Erythroblast (primary cell): ENCODE measurements around the gene TSPAN15.

ENCODE experiments used
- GATA1 ChIP-seq: IDR thresholded peaks from 2 replicates; pipeline ENCODE4 v1.6.1; 2011; ENCODE audit warnings: low read depth, mild to moderate bottlenecking, control low read depth, low read length, moderate library complexity
- POLR2A ChIP-seq: IDR thresholded peaks from 2 replicates; pipeline ENCODE4 v1.6.1; 2011; ENCODE audit warnings: mild to moderate bottlenecking, low read length

GRCh38 chr10:69463886-69464285 is 12.6 kb downstream of the TSPAN15 start:
- TF ChIP-seq POLR2A: no peak
- no peak for TF ChIP-seq GATA1
